Liver (tissue), 9 donors: ENCODE data around the gene AOPEP. TPM values are rescaled to one million over a fixed set of nuclear protein-coding genes. Genes with fewer than 3 reads are reported as not detected.

Experiments
- DNase-seq: peaks from one replicate; pipeline ENCODE4 v3.0.0-alpha.2; 2017; ENCODE audit warnings: low spot score
- H3K27ac ChIP-seq, 2 donors: one replicate each; pipeline ENCODE4 v1.7.0; 2013; ENCODE audit warnings: inconsistent platforms in 2 of 2, low read length in 2 of 2, control low read depth in 1 of 2, low read depth in 1 of 2, mild to moderate bottlenecking in 1 of 2
- H3K27me3 ChIP-seq, 4 donors: one replicate each; pipeline versions ENCODE4 v1.6.1 to v1.7.0; 2013; ENCODE audit warnings: low read length in 3 of 4, inconsistent platforms in 1 of 4, mild to moderate bottlenecking in 1 of 4, moderate library complexity in 1 of 4; ENCODE audit not compliant: control insufficient read depth in 4 of 4, insufficient read depth in 4 of 4
- H3K36me3 ChIP-seq, 4 donors: one replicate each; pipeline versions ENCODE4 v1.6.1 to v1.7.0; 2013; ENCODE audit warnings: low read length in 3 of 4, mild to moderate bottlenecking in 3 of 4, low read depth in 1 of 4, moderate library complexity in 1 of 4; ENCODE audit not compliant: control insufficient read depth in 4 of 4, insufficient read depth in 3 of 4
- H3K4me1 ChIP-seq, 4 donors: one replicate each; pipeline versions ENCODE4 v1.6.1 to v1.7.0; 2013; ENCODE audit warnings: low read length in 3 of 4, mild to moderate bottlenecking in 3 of 4, moderate library complexity in 1 of 4; ENCODE audit not compliant: control insufficient read depth in 4 of 4, insufficient read depth in 4 of 4
- H3K4me3 ChIP-seq, 3 donors: one replicate each; pipeline versions ENCODE4 v1.6.1 to v1.7.0; 2013; ENCODE audit warnings: low read length in 3 of 3, control low read depth in 1 of 3, low read depth in 1 of 3, mild to moderate bottlenecking in 1 of 3
- H3K9ac ChIP-seq, 2 donors: one replicate each; pipeline ENCODE4 v1.7.0; 2013; ENCODE audit warnings: low read length in 2 of 2, mild to moderate bottlenecking in 2 of 2, moderate library complexity in 2 of 2, control low read depth in 1 of 2, low read depth in 1 of 2
- H3K9me3 ChIP-seq, 4 donors: one replicate each; pipeline versions ENCODE4 v1.6.1 to v1.7.0; 2013; ENCODE audit warnings: low read length in 3 of 4; ENCODE audit not compliant: control insufficient read depth in 4 of 4
- ATF3 ChIP-seq: IDR thresholded peaks from 2 replicates; pipeline ENCODE4 v1.6.1; 2016; ENCODE audit warnings: antibody characterized with exemption
- CTCF ChIP-seq: fragments of 150-350 bp; IDR thresholded peaks from 2 replicates; pipeline ENCODE4 v1.5.1; 2017; ENCODE audit warnings: improper control_type of control experiment, low read depth, low read length; ENCODE audit not compliant: missing input control
- EGR1 ChIP-seq, 2 donors: IDR thresholded peaks; 2 replicates each; pipeline ENCODE4 v1.6.1; 2016 to 2018; ENCODE audit warnings: antibody characterized with exemption in 2 of 2, low read depth in 2 of 2
- FOXA1 ChIP-seq: IDR thresholded peaks from 2 replicates; pipeline ENCODE4 v1.6.1; 2016; ENCODE audit warnings: antibody characterized with exemption
- FOXA2 ChIP-seq: IDR thresholded peaks from 2 replicates; pipeline ENCODE4 v1.6.1; 2016; ENCODE audit warnings: antibody characterized with exemption
- GABPA ChIP-seq, 2 donors: IDR thresholded peaks in 1 of 2; conservative IDR thresholded peaks in 1 of 2; 2 replicates each; pipeline ENCODE4 v1.6.1; 2016; ENCODE audit warnings: antibody characterized with exemption in 2 of 2, mild to moderate bottlenecking in 1 of 2, moderate library complexity in 1 of 2
- HNF4A ChIP-seq, 2 donors: conservative IDR thresholded peaks; 2 replicates each; pipeline ENCODE4 v1.6.1; 2016; ENCODE audit warnings: antibody characterized with exemption in 2 of 2, mild to moderate bottlenecking in 2 of 2
- HNF4G ChIP-seq: IDR thresholded peaks from 2 replicates; pipeline ENCODE4 v1.6.1; 2016; ENCODE audit warnings: antibody characterized with exemption
- JUND ChIP-seq, 2 donors: IDR thresholded peaks; 2 replicates each; pipeline ENCODE4 v1.6.1; 2016; ENCODE audit warnings: antibody characterized with exemption in 2 of 2
- MAX ChIP-seq: IDR thresholded peaks from 2 replicates; pipeline ENCODE4 v1.6.1; 2016; ENCODE audit warnings: antibody characterized with exemption
- NR2F2 ChIP-seq: IDR thresholded peaks from 2 replicates; pipeline ENCODE4 v1.6.1; 2016; ENCODE audit warnings: antibody characterized with exemption
- RAD21 ChIP-seq, 2 donors: IDR thresholded peaks; 2 replicates each; pipeline ENCODE4 v1.6.1; 2016; ENCODE audit warnings: antibody characterized with exemption in 2 of 2, mild to moderate bottlenecking in 2 of 2
- REST ChIP-seq: IDR thresholded peaks from 2 replicates; pipeline ENCODE4 v1.6.1; 2016; ENCODE audit warnings: antibody characterized with exemption, mild to moderate bottlenecking
- RXRA ChIP-seq, 2 donors: IDR thresholded peaks; 2 replicates each; pipeline ENCODE4 v1.6.1; 2017 to 2018; ENCODE audit warnings: antibody characterized with exemption in 2 of 2, mild to moderate bottlenecking in 1 of 2
- SP1 ChIP-seq: IDR thresholded peaks from 2 replicates; pipeline ENCODE4 v1.6.1; 2018; ENCODE audit warnings: antibody characterized with exemption, mild to moderate bottlenecking
- TAF1 ChIP-seq: conservative IDR thresholded peaks from 2 replicates; pipeline ENCODE4 v1.6.1; 2016; ENCODE audit warnings: antibody characterized with exemption, mild to moderate bottlenecking
- YY1 ChIP-seq: IDR thresholded peaks from 2 replicates; pipeline ENCODE4 v1.6.1; 2016; ENCODE audit warnings: antibody characterized with exemption, mild to moderate bottlenecking
- ZBTB33 ChIP-seq: IDR thresholded peaks from 2 replicates; pipeline ENCODE4 v1.6.1; 2016; ENCODE audit warnings: antibody characterized with exemption
- WGBS: extraction: QIAGEN DNeasy Blood & Tissue Kit; methylation state at CpG from one replicate; pipeline ENCODE4 v1.1.7; 2013; 5-methylcytosine and 5-hydroxymethylcytosine counted together
- polyA plus RNA-seq, 2 donors: library from polyadenylated mRNA; stranded (reverse) in 1 of 2; unstranded in 1 of 2; fragments of 200-250 nt in 1 of 2; fragments of >200 nt in 1 of 2; fragmentation: Nextera tagmentation in 1 of 2; extraction: Ambion mirVana in 1 of 2; gene quantifications; one replicate each; pipeline versions ENCODE4 v1.2.1 to v1.2.3, GENCODE V29; 2013 to 2015
- total RNA-seq, 2 donors: library from RNA; depleted of rRNA; stranded (reverse); fragments of >200 nt; gene quantifications; one replicate each; pipeline ENCODE4 v1.2.3, GENCODE V29; 2014
- donor health status: healthy.
- donor health status: healthy.
- donor health status: healthy.
- donor health status: healthy.
- donor health status: healthy.

Gene AOPEP
- total and polyA plus RNA-seq, 4 donors: 22.2 to 77.1 (median 34.8) TPM

GRCh38 chr9:94984891-94985476, 258.5 kb downstream of the AOPEP start:
- peaks cover 0 to 20% (median 10%) of the 10 kb centered on the region in 4 donors for H3K4me1 ChIP-seq
- 61% methylated on average over 9 of the region's 9 CpGs for WGBS
- peak overlapping the region; percentile 57 to 86 for H3K27ac ChIP-seq
- no peaks in the 10 kb centered on the region for H3K36me3 ChIP-seq
- no peaks in the 10 kb centered on the region for H3K27me3 ChIP-seq
- TF ChIP-seq JUND (IDR thresholded peaks at IDR 0.05) (peak in 1 of 2 donors; percentile 30), FOXA1 (no peak), HNF4G (no peak), REST (no peak), EGR1 (IDR thresholded peaks at IDR 0.05; ENCODE audit: low read depth in 2 of 2) (peak in 1 of 2 donors; percentile 46), ZBTB33 (peak; percentile 16), MAX (peak; percentile 63), YY1 (peak; percentile 51), NR2F2 (no peak), RXRA (IDR thresholded peaks at IDR 0.05) (peak; percentile 31 to 72), TAF1 (no peak), FOXA2 (no peak), GABPA (IDR thresholded peaks at IDR 0.05 in 1 of 2, conservative IDR thresholded peaks at IDR 0.05 in 1 of 2) (no peak), CTCF (no peak), SP1 (peak; percentile 13), ATF3 (no peak), HNF4A (conservative IDR thresholded peaks at IDR 0.05) (peak; percentile 34 to 60), RAD21 (IDR thresholded peaks at IDR 0.05) (no peak)
- no peak overlapping the region for H3K4me3 ChIP-seq
- peak overlapping the region in 1 of 2 donors; percentile 12 for H3K9ac ChIP-seq
- no peaks in the 10 kb centered on the region for H3K9me3 ChIP-seq
- DNase-seq: no peak
